Esophagus muscularis mucosa (tissue), 4 donors: Measurements from ENCODE around the gene ATXN2.
A peak's percentile ranks its signal among the peaks of the same experiment; 100 is the strongest.

Source experiments
- EP300 ChIP-seq: sonication (generic); formaldehyde crosslinking; IDR thresholded peaks from one replicate; pipeline ENCODE4 v1.6.1; 2017; ENCODE audit warnings: antibody characterized with exemption
- POLR2A ChIP-seq: fragments of 450-650 bp; IDR thresholded peaks from one replicate; pipeline ENCODE4 v1.6.1; 2017; ENCODE audit warnings: antibody characterized with exemption, moderate library complexity, mild to moderate bottlenecking, low read depth
- TF ChIP-seq, protein P1 (sequence below), 3 experiments: fragments of 200-600 bp in 2 of 3; fragments of 450-650 bp in 1 of 3; sonication (generic) in 2 of 3; IDR thresholded peaks; one replicate each; pipeline ENCODE4 v1.5.1; 2017 to 2019; ENCODE audit warnings: antibody characterized with exemption in 3 of 3, mild to moderate bottlenecking in 2 of 3, moderate library complexity in 1 of 3

DNA sequence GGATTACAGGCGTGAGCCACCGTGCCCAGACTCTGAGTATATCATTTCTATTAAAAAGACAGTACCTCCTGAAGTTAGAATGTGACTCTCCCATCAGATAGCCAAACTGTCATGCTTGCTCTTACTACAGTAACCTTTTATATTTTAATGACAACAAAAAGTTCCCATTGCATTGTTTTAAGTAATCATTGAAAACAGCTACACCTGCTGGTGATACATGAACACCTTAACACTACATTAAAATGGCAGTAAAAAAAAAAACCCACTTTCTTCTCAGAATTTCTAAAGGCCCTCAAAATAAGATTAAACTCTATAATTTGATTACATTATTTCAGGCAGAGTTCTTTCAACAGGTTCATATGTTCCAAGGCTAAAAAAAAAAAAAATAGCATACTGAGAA, 116.7 kb downstream of the ATXN2 start:
- TF ChIP-seq, protein P1, sequence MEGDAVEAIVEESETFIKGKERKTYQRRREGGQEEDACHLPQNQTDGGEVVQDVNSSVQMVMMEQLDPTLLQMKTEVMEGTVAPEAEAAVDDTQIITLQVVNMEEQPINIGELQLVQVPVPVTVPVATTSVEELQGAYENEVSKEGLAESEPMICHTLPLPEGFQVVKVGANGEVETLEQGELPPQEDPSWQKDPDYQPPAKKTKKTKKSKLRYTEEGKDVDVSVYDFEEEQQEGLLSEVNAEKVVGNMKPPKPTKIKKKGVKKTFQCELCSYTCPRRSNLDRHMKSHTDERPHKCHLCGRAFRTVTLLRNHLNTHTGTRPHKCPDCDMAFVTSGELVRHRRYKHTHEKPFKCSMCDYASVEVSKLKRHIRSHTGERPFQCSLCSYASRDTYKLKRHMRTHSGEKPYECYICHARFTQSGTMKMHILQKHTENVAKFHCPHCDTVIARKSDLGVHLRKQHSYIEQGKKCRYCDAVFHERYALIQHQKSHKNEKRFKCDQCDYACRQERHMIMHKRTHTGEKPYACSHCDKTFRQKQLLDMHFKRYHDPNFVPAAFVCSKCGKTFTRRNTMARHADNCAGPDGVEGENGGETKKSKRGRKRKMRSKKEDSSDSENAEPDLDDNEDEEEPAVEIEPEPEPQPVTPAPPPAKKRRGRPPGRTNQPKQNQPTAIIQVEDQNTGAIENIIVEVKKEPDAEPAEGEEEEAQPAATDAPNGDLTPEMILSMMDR (IDR thresholded peaks at IDR 0.05), result peak in 1 of 3 experiments; percentile 13
- no peak for TF ChIP-seq EP300
- no peak for TF ChIP-seq POLR2A
